GM12878 (cell line): ENCODE measurements around the gene ALG12. TPM values are rescaled to one million over a fixed set of nuclear protein-coding genes. Genes with fewer than 3 reads are reported as not detected.
A peak's percentile ranks its signal among the peaks of the same experiment; 100 is the strongest.

Source experiments
- ATAC-seq: fragments of 200-7000 bp; cut with Tn5 transposase; 3 replicates; pipeline ENCODE4 v1.9.1; 2020; ENCODE audit warnings: mild to moderate bottlenecking, moderate library complexity
- BruUV-seq: library from RNA; stranded (reverse); fragments of 400-500 nt; replicated peaks from 2 replicates; lab custom pipeline; 2021; lab: Mats Ljungman, UMichigan
- CTCF ChIA-PET: fragments of 300-600 bp; sonication (Branson Sonifier 250); formaldehyde crosslinking; extraction: SDS; loops from one replicate; lab custom pipeline; 2021; ENCODE audit warnings: inconsistent platforms; lab: Yijun Ruan, JAX
- POLR2A ChIA-PET: fragments of 350-600 bp; formaldehyde crosslinking; extraction: SDS; loops from one replicate; lab custom pipeline; 2021; ENCODE audit warnings: inconsistent platforms; lab: Charles Lee
- RAD21 ChIA-PET: fragments of 300-600 bp; sonication (Branson Sonifier 250); formaldehyde crosslinking; loops from one replicate; lab custom pipeline; 2023; ENCODE audit warnings: antibody characterized with exemption; ENCODE audit not compliant: unreplicated experiment; lab: Charles Lee
- SMC1A ChIA-PET: fragments of 300-600 bp; sonication (Branson Sonifier 250); formaldehyde crosslinking; loops from one replicate; lab custom pipeline; 2023; ENCODE audit not compliant: unreplicated experiment, uncharacterized antibody; lab: Charles Lee
- DNase-seq: peaks from one replicate; pipeline ENCODE4 v3.0.0-alpha.2; 2011; ENCODE audit warnings: low read depth, low spot score
- FAIRE-seq: peaks from 3 replicates; lab custom pipeline; 2011; peaks lifted over from hg19 to GRCh38; lab: Jason Lieb, UNC
- H2AFZ ChIP-seq: 2 replicates; pipeline ENCODE4 v1.6.0; 2011; ENCODE audit warnings: low read depth, low read length, control low read depth; ENCODE audit not compliant: control insufficient read depth
- H3K27ac ChIP-seq: 2 replicates; pipeline ENCODE4 v1.5.1; 2011; ENCODE audit warnings: control low read depth; ENCODE audit not compliant: control insufficient read depth, insufficient read depth
- H3K27me3 ChIP-seq, 2 experiments: replicated peaks in 1 of 2; 2 replicates each; pipeline versions ENCODE4 v1.6.0 to v1.6.1; 2011; ENCODE audit warnings: low read length in 1 of 2; ENCODE audit not compliant: control insufficient read depth in 2 of 2, insufficient read depth in 2 of 2
- H3K36me3 ChIP-seq, 2 experiments: 2 replicates each; pipeline ENCODE4 v1.5.1; 2011; ENCODE audit warnings: low read length in 1 of 2; ENCODE audit not compliant: control insufficient read depth in 2 of 2, insufficient read depth in 2 of 2
- H3K4me1 ChIP-seq: 2 replicates; pipeline ENCODE4 v1.6.1; 2011; ENCODE audit warnings: mild to moderate bottlenecking, low read length, moderate library complexity, mixed read lengths; ENCODE audit not compliant: control insufficient read depth, insufficient read depth
- H3K4me2 ChIP-seq: 2 replicates; pipeline ENCODE4 v1.6.0; 2011; ENCODE audit warnings: control low read depth; ENCODE audit not compliant: control insufficient read depth, insufficient read depth
- H3K4me3 ChIP-seq: fragments of 200-600 bp; sonication (generic); 2 replicates; pipeline ENCODE4 v1.5.1; 2016
- H3K79me2 ChIP-seq: 2 replicates; pipeline ENCODE4 v1.6.0; 2011; ENCODE audit warnings: low read length; ENCODE audit not compliant: control insufficient read depth, insufficient read depth
- H3K9ac ChIP-seq: 2 replicates; pipeline ENCODE4 v1.8.0; 2011; ENCODE audit warnings: low read length, control low read depth, mixed read lengths; ENCODE audit not compliant: control insufficient read depth, insufficient read depth
- H3K9me3 ChIP-seq: replicated peaks from 3 replicates; pipeline ENCODE4 v1.5.1; 2011; ENCODE audit warnings: mild to moderate bottlenecking, low read length; ENCODE audit not compliant: control insufficient read depth, insufficient read depth
- H4K20me1 ChIP-seq: 2 replicates; pipeline ENCODE4 v1.6.0; 2011; ENCODE audit not compliant: control insufficient read depth, insufficient read depth
- ASH2L ChIP-seq: fragments of 300-600, 200-600 bp; sonication (generic); IDR thresholded peaks from 2 replicates; pipeline ENCODE4 v1.6.1; 2017; ENCODE audit warnings: low read depth, mild to moderate bottlenecking, borderline replicate concordance
- CTCF ChIP-seq, 3 experiments: IDR thresholded peaks in 2 of 3; conservative IDR thresholded peaks in 1 of 3; 2 replicates each; pipeline ENCODE4 v1.5.1; 2011; ENCODE audit warnings: low read depth in 3 of 3, low read length in 3 of 3, mild to moderate bottlenecking in 3 of 3, control low read depth in 2 of 3, moderate library complexity in 2 of 3, inconsistent platforms in 1 of 3, mixed read lengths in 1 of 3; ENCODE audit not compliant: control insufficient read depth in 2 of 3, insufficient read depth in 1 of 3; ENCODE audit errors: extremely low read depth in 1 of 3
- DPF2 ChIP-seq: fragments of 450-650 bp; IDR thresholded peaks from 2 replicates; pipeline ENCODE4 v1.6.1; 2017; ENCODE audit warnings: mild to moderate bottlenecking
- EGR1 ChIP-seq, 2 experiments: IDR thresholded peaks; 1 replicate in 1 of 2; 2 replicates in 1 of 2; pipeline ENCODE4 v1.6.1; 2011 to 2012; ENCODE audit warnings: low read depth in 2 of 2, low read length in 2 of 2, borderline replicate concordance in 1 of 2, mild to moderate bottlenecking in 1 of 2, moderate library complexity in 1 of 2
- FOXK2 ChIP-seq: fragments of 450-650 bp; IDR thresholded peaks from 2 replicates; pipeline ENCODE4 v1.6.1; 2017; ENCODE audit warnings: mild to moderate bottlenecking, moderate library complexity
- HDGF ChIP-seq: fragments of 450-650 bp; IDR thresholded peaks from 2 replicates; pipeline ENCODE4 v1.6.1; 2016; ENCODE audit warnings: antibody characterized with exemption
- JUNB ChIP-seq: IDR thresholded peaks from 2 replicates; pipeline ENCODE4 v1.6.1; 2016; ENCODE audit warnings: antibody characterized with exemption, mild to moderate bottlenecking
- KAT2A ChIP-seq: conservative IDR thresholded peaks from 2 replicates; pipeline ENCODE4 v1.6.1; 2011; ENCODE audit warnings: low read depth, low read length; ENCODE audit not compliant: control insufficient read depth
- NFIC ChIP-seq: IDR thresholded peaks from 2 replicates; pipeline ENCODE4 v1.6.1; 2012; ENCODE audit warnings: low read depth, mild to moderate bottlenecking, inconsistent platforms, low read length, moderate library complexity
- NR2C1 ChIP-seq: fragments of 450-650 bp; IDR thresholded peaks from 2 replicates; pipeline ENCODE4 v1.6.1; 2017; ENCODE audit warnings: antibody characterized with exemption, mild to moderate bottlenecking, moderate library complexity
- RAD51 ChIP-seq: fragments of 450-650 bp; IDR thresholded peaks from 2 replicates; pipeline ENCODE4 v1.6.1; 2016; ENCODE audit warnings: moderate library complexity, mild to moderate bottlenecking, inconsistent platforms
- RELA ChIP-seq: fragments of 450-650 bp; IDR thresholded peaks from 2 replicates; pipeline ENCODE4 v1.8.0; 2014; ENCODE audit warnings: borderline replicate concordance; ENCODE audit not compliant: partially characterized antibody
- RFX5 ChIP-seq: IDR thresholded peaks from 2 replicates; pipeline ENCODE4 v1.6.1; 2011; ENCODE audit warnings: low read depth, low read length, improper control_type of control experiment
- STAT3 ChIP-seq: IDR thresholded peaks from 2 replicates; pipeline ENCODE4 v1.6.1; 2011; ENCODE audit warnings: low read depth, low read length, improper control_type of control experiment
- TAF1 ChIP-seq: IDR thresholded peaks from 2 replicates; pipeline ENCODE4 v1.6.1; 2011; ENCODE audit warnings: mild to moderate bottlenecking, low read depth, low read length, borderline replicate concordance
- ZNF217 ChIP-seq: fragments of 450-650 bp; IDR thresholded peaks from 2 replicates; pipeline ENCODE4 v1.6.1; 2017; ENCODE audit warnings: antibody characterized with exemption, mild to moderate bottlenecking
- ZNF384 ChIP-seq: IDR thresholded peaks from 2 replicates; pipeline ENCODE4 v1.6.1; 2012; ENCODE audit warnings: low read depth, mild to moderate bottlenecking, low read length, improper control_type of control experiment, borderline replicate concordance
- ZSCAN29 ChIP-seq: fragments of 450-650 bp; IDR thresholded peaks from 2 replicates; pipeline ENCODE4 v1.6.1; 2017; ENCODE audit warnings: mild to moderate bottlenecking, moderate library complexity
- ZZZ3 ChIP-seq: IDR thresholded peaks from 2 replicates; pipeline ENCODE4 v1.6.1; 2011; ENCODE audit warnings: low read depth; ENCODE audit not compliant: control insufficient read depth, insufficient read length
- WGBS: methylation state at CpG from one replicate; pipeline ENCODE4 v1.1.6; 2016; ENCODE audit warnings: low lambda C conversion rate; ENCODE audit not compliant: insufficient replicate concordance, insufficient coverage; ENCODE audit errors: missing lambda C conversion rate; 5-methylcytosine and 5-hydroxymethylcytosine counted together
- in situ Hi-C: fragments of 300-500 bp; cut with MboI; formaldehyde crosslinking; loops from 9 replicates; pipeline ENCODE4 v1.14.3; 2018; ENCODE audit warnings: mixed read lengths
- intact Hi-C: fragments of 100-400 bp; cut with micrococcal nuclease; formaldehyde crosslinking; loops from one replicate; pipeline ENCODE4 v1.14.2; 2022; ENCODE audit not compliant: unreplicated experiment
- polyA plus RNA-seq, 11 experiments: library from polyadenylated mRNA; depleted of rRNA in 4 of 11; unstranded in 6 of 11; stranded (reverse) in 5 of 11; fragments of >200 nt; fragmentation: Nextera tagmentation in 4 of 11; fragmentation: Illumina TruSeq in 1 of 11; extraction: Ambion mirVana in 4 of 11; extraction: Trizol in 1 of 11; gene quantifications; 1 replicate in 1 of 11; 2 replicates in 10 of 11; pipeline versions ENCODE4 v1.2.1 to v1.2.3, GENCODE V29; 2011 to 2016; ENCODE audit warnings: inconsistent platforms in 2 of 11, missing spikeins in 2 of 11, low read depth in 1 of 11
- total RNA-seq, 4 experiments: library from RNA; depleted of rRNA in 3 of 4; stranded (reverse); fragments of >200 nt in 3 of 4; fragmentation: Illumina TruSeq in 1 of 4; extraction: Trizol in 1 of 4; gene quantifications; 2 replicates each; pipeline versions ENCODE4 v1.2.1 to v1.2.3, GENCODE V29; 2013 to 2021
- TF ChIP-seq, protein P1 (sequence below): IDR thresholded peaks from 2 replicates; pipeline ENCODE4 v1.6.1; 2011; ENCODE audit warnings: borderline replicate concordance, low read depth, mild to moderate bottlenecking, moderate library complexity, mixed read lengths, low read length; ENCODE audit not compliant: insufficient read depth; ENCODE audit errors: extremely low read length

ALG12 gene
- total and polyA plus RNA-seq, 10 of the 15 experiments (the other 5 are each of a cell fraction or from before 2014, with no cell fraction given): 0.22 to 23.4 (median 6.6) TPM

DNA sequence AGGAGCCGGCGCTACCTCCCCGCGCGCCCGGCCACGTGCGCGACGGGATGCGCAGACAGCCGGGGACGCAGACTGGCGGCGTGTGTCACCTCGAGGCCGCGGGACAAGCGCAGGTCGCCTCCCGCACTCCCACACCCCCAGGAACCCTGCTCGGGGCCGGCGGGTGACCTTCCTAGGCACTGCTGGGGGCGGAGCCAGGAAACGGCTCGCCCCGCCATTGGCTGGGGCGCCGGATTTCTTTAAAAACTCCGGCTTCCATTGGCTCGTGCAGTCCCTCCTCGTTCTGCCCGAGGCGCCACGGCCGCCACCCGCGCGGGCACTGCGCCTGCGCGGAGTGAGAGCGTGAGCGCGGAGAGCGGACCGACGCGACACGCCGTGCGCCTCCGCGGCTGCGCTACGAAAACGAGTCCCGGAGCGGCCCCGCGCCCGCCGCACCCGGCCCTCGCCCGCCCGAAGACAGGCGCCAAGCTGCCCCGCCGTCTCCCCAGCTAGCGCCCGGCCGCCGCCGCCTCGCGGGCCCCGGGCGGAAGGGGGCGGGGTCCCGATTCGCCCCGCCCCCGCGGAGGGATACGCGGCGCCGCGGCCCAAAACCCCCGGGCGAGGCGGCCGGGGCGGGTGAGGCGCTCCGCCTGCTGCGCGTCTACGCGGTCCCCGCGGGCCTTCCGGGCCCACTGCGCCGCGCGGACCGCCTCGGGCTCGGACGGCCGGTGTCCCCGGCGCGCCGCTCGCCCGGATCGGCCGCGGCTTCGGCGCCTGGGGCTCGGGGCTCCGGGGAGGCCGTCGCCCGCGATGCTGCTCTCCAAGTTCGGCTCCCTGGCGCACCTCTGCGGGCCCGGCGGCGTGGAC is 42.1 kb upstream of the ALG12 start, which contains the start of gene PIM3 (continued):
- TF ChIP-seq ZSCAN29: peak; percentile 100

- Histone ChIP-seq H3K79me2 (peaks cover 45% of the 10 kb centered on the region), H3K27me3 (no peaks in the 10 kb centered on the region), H3K4me3 (peak overlapping the region; percentile 80), H4K20me1 (peaks cover under 1% of the 10 kb centered on the region; the same call in 1 of the 2 replicates), H3K4me2 (peak overlapping the region; percentile 99), H2AFZ (peak overlapping the region; percentile 77), H3K4me1 (peaks cover 16% of the 10 kb centered on the region), H3K27ac (peak overlapping the region; percentile 53), H3K36me3 (peaks cover 11 to 15% of the 10 kb centered on the region in 2 experiments), H3K9me3 (no peaks in the 10 kb centered on the region), H3K9ac (peak overlapping the region; percentile 78)
- ChIA-PET POLR2A (interaction anchor here (0.6 to 1.6 kb wide), 3 partner anchors 9 to 23 kb away, joined by 3 to 7 read pairs (median 3); no protein-coding TSS in a partner anchor), RAD21 (interaction anchor here (0.6 to 1.3 kb wide), 3 partner anchors 24 to 382 kb away, joined by 3 to 6 read pairs (median 3); no protein-coding TSS in a partner anchor), CTCF (interaction anchor here (0.6 to 1.0 kb wide), 2 partner anchors 29 to 46 kb away, joined by 3 to 4 read pairs; no protein-coding TSS in a partner anchor), SMC1A (interaction anchor here (0.6 kb wide), 1 partner anchor 281 kb away, joined by 4 read pairs; no protein-coding TSS in a partner anchor)
- under 1% methylated on average over 21 of the region's 21 CpGs for whole genome bisulfite sequencing
- DNase-seq (no peak), FAIRE-seq (no peak), ATAC-seq (peak; percentile 22)
- in situ Hi-C loops (loop anchor here (10.0 kb wide), 1 partner anchor 575 kb away; the partner anchor contains the start of gene TYMP), intact Hi-C loops (loop anchor here (5.0 kb wide), 1 partner anchor 228 kb away; the partner anchor contains the start of gene TRABD)
- TSS peak; percentile 96 for BruUV-seq
- no peak for TF ChIP-seq ZNF384
- TF ChIP-seq JUNB: no peak
- TF ChIP-seq HDGF: no peak; the same call in 1 of the 2 replicates
- no peak for TF ChIP-seq NR2C1
- TF ChIP-seq RELA: no peak
- no peak for TF ChIP-seq EGR1 (IDR thresholded peaks at IDR 0.05; ENCODE audit: borderline replicate concordance in 1 of 2, low read depth in 2 of 2, low read length in 2 of 2)
- TF ChIP-seq FOXK2: no peak
- TF ChIP-seq ZZZ3: no peak
- peak; percentile 53; the same call in 1 of the 2 replicates for TF ChIP-seq ZNF217
- no peak for TF ChIP-seq RAD51
- TF ChIP-seq STAT3: no peak
- TF ChIP-seq RFX5: no peak
- TF ChIP-seq, protein P1, sequence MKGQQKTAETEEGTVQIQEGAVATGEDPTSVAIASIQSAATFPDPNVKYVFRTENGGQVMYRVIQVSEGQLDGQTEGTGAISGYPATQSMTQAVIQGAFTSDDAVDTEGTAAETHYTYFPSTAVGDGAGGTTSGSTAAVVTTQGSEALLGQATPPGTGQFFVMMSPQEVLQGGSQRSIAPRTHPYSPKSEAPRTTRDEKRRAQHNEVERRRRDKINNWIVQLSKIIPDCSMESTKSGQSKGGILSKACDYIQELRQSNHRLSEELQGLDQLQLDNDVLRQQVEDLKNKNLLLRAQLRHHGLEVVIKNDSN: no peak
- TF ChIP-seq ASH2L: no peak
- no peak for TF ChIP-seq KAT2A
- no peak for TF ChIP-seq TAF1
- peak; percentile 7; the same call in 1 of the 2 replicates for TF ChIP-seq DPF2
- TF ChIP-seq CTCF (IDR thresholded peaks at IDR 0.05 in 2 of 3, conservative IDR thresholded peaks at IDR 0.05 in 1 of 3; ENCODE audit: control insufficient read depth in 2 of 3, extremely low read depth in 1 of 3, insufficient read depth in 1 of 3, low read depth in 3 of 3, low read length in 3 of 3): no peak
- no peak for TF ChIP-seq NFIC
Measured at GRCh38 chr22:49959782-49960158, 41.5 kb upstream of the ALG12 start.
